Measurements from ENCODE around the gene C16orf74. TPM values are rescaled to one million over a fixed set of nuclear protein-coding genes. Genes with fewer than 3 reads are reported as not detected.

C16orf74 gene
- total RNA-seq, 1 experiment from 2014 or later = 3.4 TPM

DNA sequence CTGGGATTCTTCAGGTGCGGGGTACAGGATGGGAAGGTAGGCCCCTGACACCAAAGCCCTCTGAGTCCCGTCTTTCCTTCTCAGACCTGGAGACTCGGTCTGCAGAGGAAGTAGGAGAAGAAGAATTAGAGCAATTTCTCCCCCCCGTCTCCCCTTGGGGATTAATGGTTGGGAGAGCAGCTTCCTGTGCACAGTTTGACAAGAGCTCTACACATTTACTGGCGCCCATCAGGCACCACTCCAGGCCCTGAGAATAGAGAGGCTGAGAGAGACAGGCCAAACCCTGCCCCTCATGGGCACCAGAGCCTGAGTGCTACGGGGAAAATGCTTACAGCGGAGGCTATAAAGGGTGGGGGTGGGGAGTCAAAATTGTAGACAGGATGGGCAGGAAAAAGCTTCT is 3.5 kb upstream of the C16orf74 start:
- no peak for DNase-seq
- CTCF ChIA-PET = interaction anchor here (0.6 kb wide), 1 partner anchor 284 kb away, joined by 3 read pairs; no protein-coding TSS in a partner anchor
- H3K9me3 Mint-ChIP-seq (ENCODE audit: low read depth, unreplicated experiment) = no peaks in the 10 kb centered on the region
- no TSS peak for BruUV-seq (replicated peaks)
- intact Hi-C loops (cut with micrococcal nuclease; ENCODE audit: unreplicated experiment) = no loop called here
- H3K27me3 Mint-ChIP-seq (ENCODE audit: unreplicated experiment) = peaks cover 62% of the 10 kb centered on the region
- TF ChIP-seq, protein P1, sequence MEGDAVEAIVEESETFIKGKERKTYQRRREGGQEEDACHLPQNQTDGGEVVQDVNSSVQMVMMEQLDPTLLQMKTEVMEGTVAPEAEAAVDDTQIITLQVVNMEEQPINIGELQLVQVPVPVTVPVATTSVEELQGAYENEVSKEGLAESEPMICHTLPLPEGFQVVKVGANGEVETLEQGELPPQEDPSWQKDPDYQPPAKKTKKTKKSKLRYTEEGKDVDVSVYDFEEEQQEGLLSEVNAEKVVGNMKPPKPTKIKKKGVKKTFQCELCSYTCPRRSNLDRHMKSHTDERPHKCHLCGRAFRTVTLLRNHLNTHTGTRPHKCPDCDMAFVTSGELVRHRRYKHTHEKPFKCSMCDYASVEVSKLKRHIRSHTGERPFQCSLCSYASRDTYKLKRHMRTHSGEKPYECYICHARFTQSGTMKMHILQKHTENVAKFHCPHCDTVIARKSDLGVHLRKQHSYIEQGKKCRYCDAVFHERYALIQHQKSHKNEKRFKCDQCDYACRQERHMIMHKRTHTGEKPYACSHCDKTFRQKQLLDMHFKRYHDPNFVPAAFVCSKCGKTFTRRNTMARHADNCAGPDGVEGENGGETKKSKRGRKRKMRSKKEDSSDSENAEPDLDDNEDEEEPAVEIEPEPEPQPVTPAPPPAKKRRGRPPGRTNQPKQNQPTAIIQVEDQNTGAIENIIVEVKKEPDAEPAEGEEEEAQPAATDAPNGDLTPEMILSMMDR (IDR thresholded peaks at IDR 0.05; ENCODE audit: unreplicated experiment) = no peak
- peaks cover 13% of the 10 kb centered on the region for H3K36me3 Mint-ChIP-seq (ENCODE audit: insufficient read depth, unreplicated experiment)
- H3K4me1 Mint-ChIP-seq (ENCODE audit: low read depth, unreplicated experiment) = peaks cover 42% of the 10 kb centered on the region
- H3K27ac Mint-ChIP-seq (ENCODE audit: unreplicated experiment) = no peak overlapping the region
- no peak overlapping the region for H3K4me3 Mint-ChIP-seq (ENCODE audit: low read depth, unreplicated experiment)

DNA sequence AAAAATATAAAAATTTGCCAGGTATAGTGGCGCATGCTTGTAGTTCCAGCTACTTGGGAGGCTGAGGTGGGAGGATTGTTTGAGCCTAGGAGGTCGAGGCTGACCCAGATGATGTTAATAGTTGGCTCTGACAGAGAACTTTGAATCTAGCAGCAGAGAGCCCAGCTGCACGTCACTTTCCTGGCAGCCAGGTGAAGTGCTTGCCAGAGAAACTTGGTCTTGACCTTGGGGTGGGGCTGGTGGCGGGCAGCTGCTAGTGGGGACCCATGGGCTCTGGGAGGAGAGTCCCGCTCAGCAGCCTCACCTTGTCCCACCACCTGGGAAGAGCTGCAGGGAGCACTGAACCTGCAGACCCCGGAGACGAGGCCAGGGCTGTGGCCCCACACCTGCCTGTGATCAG is 3.1 kb upstream of the C16orf74 start:
- Mint-ChIP-seq H3K9me3 (ENCODE audit: low read depth, unreplicated experiment) (no peaks in the 10 kb centered on the region), H3K27ac (ENCODE audit: unreplicated experiment) (no peak overlapping the region), H3K36me3 (ENCODE audit: insufficient read depth, unreplicated experiment) (peaks cover 9% of the 10 kb centered on the region), H3K4me1 (ENCODE audit: low read depth, unreplicated experiment) (peaks cover 37% of the 10 kb centered on the region), H3K4me3 (ENCODE audit: low read depth, unreplicated experiment) (no peak overlapping the region), H3K27me3 (ENCODE audit: unreplicated experiment) (peaks cover 57% of the 10 kb centered on the region)
- intact Hi-C loops (cut with micrococcal nuclease; ENCODE audit: unreplicated experiment) = no loop called here
- CTCF ChIA-PET = interaction anchor here (0.6 kb wide), 1 partner anchor 283 kb away, joined by 3 read pairs; no protein-coding TSS in a partner anchor
- BruUV-seq (replicated peaks) = no TSS peak
- TF ChIP-seq, protein P1 (IDR thresholded peaks at IDR 0.05; ENCODE audit: unreplicated experiment) = no peak
- DNase-seq = no peak

DNA sequence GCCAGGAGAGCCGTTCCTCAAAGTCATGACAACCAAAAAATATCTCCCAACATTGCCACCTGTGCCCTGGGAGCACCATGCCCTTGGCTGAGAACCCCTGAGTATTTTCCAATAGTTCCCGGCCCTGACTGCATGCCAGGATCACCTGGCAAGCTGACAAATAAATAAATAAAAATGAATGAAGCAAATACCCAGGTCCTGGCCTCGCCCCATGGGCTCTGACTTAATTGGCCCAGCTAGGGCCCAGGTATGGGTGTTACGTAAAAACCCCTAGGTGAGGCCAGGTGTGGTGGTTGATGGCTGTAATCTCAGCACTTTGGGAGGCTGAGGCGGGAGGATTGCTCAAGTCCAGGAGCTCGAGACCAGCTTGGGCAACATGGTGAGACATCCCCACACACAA is 2.7 kb upstream of the C16orf74 start:
- TF ChIP-seq, protein P1 (IDR thresholded peaks at IDR 0.05; ENCODE audit: unreplicated experiment) = no peak
- CTCF ChIA-PET = no interaction called here
- H3K36me3 Mint-ChIP-seq (ENCODE audit: insufficient read depth, unreplicated experiment) = peaks cover 6% of the 10 kb centered on the region
- no peak overlapping the region for H3K4me3 Mint-ChIP-seq (ENCODE audit: low read depth, unreplicated experiment)
- intact Hi-C loops (cut with micrococcal nuclease; ENCODE audit: unreplicated experiment) = no loop called here
- DNase-seq = no peak
- no peak overlapping the region for H3K27ac Mint-ChIP-seq (ENCODE audit: unreplicated experiment)
- H3K27me3 Mint-ChIP-seq (ENCODE audit: unreplicated experiment) = peaks cover 53% of the 10 kb centered on the region
- no TSS peak for BruUV-seq (replicated peaks)
- no peaks in the 10 kb centered on the region for H3K9me3 Mint-ChIP-seq (ENCODE audit: low read depth, unreplicated experiment)
- H3K4me1 Mint-ChIP-seq (ENCODE audit: low read depth, unreplicated experiment) = peaks cover 34% of the 10 kb centered on the region

DNA sequence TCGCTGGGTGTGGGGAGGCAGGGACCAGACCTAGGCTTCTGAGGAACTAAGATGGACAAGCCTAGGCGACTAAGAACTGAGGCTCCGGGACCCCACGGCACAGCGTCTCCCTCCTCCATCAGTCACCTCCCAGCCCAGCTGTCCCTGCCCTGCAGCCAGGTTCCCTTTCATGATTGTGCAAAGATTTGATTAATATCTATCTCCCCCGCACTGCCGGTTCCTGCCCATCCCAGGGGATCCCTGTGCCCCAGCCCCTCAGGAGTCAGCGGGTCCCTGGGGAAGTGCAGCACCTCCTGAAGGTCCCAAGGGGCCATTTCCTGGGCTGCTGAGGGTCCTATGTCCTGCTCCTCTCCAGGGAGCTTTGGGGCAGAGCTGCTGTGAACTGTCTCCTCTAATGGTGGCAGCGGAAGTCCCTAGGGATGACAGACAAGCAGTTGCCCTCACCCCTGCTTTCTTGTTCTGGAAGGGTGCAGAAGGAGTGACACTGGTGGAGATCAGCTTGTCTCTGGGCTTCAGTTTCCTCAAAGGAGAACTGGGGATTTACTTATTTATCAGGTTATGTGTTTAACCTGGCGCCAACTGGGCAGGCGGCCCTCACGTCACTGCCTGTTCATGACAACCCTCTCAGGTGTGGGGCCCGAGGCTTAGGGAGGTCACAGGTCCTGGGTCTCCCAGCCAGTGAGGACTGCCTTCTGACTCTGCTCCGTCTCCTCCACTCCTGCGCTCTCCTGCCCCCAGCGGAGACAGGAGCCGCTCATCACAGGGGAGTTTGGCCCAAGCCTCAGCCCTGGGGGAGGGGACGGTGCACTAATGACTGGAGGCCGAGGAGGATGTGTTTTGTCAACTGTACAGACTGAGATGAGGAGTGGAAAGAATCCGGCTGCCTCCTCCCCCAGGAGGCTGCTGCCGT is 1.9 kb upstream of the C16orf74 start:
- Mint-ChIP-seq H3K27ac (ENCODE audit: unreplicated experiment) (peak overlapping the region; percentile 9), H3K9me3 (ENCODE audit: low read depth, unreplicated experiment) (no peaks in the 10 kb centered on the region), H3K4me3 (ENCODE audit: low read depth, unreplicated experiment) (no peak overlapping the region), H3K4me1 (ENCODE audit: low read depth, unreplicated experiment) (peaks cover 34% of the 10 kb centered on the region), H3K27me3 (ENCODE audit: unreplicated experiment) (peaks cover 49% of the 10 kb centered on the region), H3K36me3 (ENCODE audit: insufficient read depth, unreplicated experiment) (peaks cover 6% of the 10 kb centered on the region)
- intact Hi-C loops (cut with micrococcal nuclease; ENCODE audit: unreplicated experiment) = no loop called here
- TF ChIP-seq, protein P1 (IDR thresholded peaks at IDR 0.05; ENCODE audit: unreplicated experiment) = no peak
- DNase-seq = peak; percentile 62
- BruUV-seq (replicated peaks) = no TSS peak
- CTCF ChIA-PET = no interaction called here
